ENCODE results near the gene ZNF480.
"Not testable (repeated sequence)": the region's sequence is repeated elsewhere in the genome, so short reads cannot be mapped to it uniquely, and the experiment has no call there.

ZNF480 gene

DNA sequence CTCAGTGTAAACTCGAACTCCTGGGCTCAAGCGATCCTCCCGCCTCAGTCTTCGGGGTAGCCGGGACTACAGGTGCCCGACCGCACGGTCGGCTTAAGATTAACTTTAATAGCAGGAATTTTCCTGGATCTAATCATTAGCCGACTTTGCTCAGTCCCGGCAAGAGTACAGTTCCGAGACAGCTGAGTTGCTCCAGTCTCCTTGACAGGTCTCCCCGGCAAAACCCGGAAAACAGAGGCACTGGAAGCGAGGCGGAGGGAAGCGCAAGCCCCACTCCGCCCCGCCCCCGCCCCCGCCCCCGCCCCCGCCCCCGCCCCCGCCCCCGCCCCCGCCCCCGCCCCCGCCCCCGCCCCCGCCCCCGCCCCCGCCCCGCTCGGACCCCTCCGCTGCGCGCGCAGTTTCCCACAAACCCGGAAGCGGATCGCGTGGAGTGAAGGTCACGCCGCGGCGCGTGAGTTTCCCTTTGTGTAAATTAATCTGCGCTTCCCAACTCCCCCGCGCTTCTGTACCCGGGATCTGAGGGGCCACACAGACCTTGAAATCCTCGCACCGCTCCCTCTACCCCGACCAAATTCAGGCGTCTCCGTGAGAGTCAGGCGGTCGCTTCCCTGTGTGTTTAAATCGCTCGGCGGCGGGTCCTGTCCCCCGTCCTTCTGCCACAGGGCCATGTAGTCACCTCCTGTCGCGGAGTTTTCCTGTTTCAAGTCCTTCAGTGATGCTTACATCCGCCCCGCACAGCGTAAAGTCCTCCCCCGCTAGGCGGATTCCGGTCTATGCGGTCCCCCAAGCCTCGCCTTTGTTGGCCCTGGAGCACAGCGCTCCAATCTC, at the start of gene ZNF480:
ZNF480 (plus strand) TSS at position 397 of the 828 bp plus-strand sequence. CDS start 3,244 bp downstream, outside the sequence.
- peak; percentile 68 to 77 for DNase-seq

DNA sequence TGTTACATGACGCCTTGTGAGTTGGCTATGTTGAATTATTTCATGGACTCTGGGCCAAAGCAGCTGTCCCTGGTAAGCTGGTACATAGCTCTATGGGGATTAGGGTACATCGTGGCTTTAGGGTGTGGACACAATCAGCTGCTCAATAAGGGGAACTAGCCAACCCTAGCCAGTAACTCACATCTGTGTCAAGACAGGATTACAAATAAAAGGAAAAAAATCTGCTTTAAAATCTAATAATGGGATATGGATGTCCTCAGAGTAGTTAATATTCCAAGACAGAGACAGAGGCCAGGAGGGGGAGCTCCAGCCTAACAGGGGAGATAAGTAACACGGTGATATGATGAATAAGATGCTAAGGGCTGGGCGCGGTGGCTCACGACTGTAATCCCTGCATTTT, 48.7 kb upstream of the ZNF480 start:
- peak in 1 of 2 experiments; percentile 13 for DNase-seq

GRCh38 chr19:52258426-52258825, 38.5 kb upstream of the ZNF480 start:
- no peak for DNase-seq

DNA sequence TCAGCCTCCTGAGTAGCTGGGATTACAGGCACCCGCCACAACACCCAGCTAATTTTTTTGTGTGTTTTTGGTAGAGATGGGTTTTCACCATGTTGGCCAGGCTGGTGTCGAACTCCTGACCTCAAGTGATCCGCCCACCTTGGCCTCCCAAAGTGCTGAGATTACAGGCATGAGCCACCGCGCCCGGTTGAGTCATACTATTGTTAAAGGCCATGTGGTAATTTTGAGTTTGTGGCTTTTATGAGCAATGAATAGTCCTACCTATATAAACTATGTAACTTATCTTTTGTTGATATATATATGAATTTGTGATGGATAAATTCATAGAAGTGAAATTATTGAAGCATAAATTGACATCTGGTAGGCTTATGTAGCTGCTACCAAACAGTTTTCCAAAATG, 31.4 kb upstream of the ZNF480 start:
- DNase-seq: not testable (repeated sequence)

DNA sequence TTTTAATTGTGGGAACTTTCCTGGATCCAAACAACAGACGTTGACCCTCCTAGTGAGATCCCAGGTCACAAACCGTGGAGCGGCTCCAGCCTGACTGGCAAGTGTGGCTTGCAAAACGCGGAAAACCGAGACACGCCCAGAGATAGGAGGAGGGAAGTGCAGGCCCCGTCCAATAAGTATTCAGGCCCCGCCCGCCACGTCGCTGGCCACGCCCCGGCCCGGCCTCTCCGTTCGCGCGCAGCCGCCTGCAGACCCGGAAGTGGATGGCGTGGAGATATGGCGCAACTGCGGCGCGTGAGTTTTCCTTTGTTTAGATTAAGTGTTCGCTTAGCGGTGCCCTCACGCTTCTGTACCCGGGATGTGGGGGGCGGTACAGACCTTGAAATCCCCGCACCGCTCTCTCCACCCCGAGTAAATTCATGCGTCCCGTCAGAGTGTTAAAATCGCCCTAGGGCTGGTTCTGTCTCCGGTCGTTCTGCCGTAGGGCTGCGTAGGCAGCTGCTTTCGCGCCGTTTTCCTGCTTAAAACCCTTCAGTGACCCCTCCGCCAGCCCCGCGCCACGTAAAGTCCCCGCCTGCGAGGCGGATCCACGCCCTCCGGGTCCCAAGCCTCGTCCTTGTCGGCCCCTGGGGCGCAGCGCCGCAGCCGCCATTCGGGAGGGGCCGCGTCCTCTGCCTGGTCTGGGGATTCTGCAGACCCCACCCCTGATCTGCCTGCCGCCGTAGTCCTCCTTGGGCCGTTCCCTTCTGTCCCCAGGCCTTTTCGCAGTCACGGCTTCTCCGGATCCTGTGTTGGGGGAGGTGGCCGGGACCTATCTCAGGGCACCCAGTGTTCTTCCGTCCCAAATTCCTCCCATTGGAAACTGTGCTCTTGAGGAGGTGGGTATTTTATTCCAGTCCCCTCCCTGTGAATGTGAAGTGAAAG, 27.4 kb upstream of the ZNF480 start, which contains the start of gene ZNF766:
ZNF766 (plus strand) TSS at position 250 of the 924 bp plus-strand sequence; CDS start at position 277, 27 bp downstream.
- peak; percentile 91 to 94 for DNase-seq

GRCh38 chr19:52270266-52270885, 26.6 kb upstream of the ZNF480 start:
- DNase-seq: peak in 1 of 2 experiments; percentile 12

- DNase-seq: no peak
Observed at GRCh38 chr19:52273301-52273700, 23.7 kb upstream of the ZNF480 start.

- no peak for DNase-seq
Observed at GRCh38 chr19:52274191-52274590, 22.8 kb upstream of the ZNF480 start.

- no peak for DNase-seq
Observed at GRCh38 chr19:52275988-52276387, 21.0 kb upstream of the ZNF480 start.

DNA sequence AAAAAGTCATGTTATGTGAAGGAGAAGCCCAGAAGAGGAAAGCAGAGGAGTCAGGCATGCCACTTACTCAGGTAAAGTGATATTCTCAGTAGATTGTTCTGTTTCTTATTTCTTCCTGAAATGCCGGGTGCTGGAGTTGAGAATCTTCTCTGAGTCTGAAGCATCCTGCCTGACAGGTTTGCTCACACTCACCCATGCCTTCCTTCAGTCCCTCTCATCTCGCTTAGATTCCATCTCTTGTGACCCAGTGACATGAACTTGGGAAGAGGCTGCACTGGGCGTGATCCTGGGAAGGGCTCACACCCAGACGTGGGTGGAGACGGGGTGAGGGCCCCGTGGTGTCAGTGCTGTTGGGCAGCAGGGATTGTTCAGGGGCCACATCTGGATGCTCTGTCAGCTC, 19.5 kb upstream of the ZNF480 start:
- no peak for DNase-seq

DNA sequence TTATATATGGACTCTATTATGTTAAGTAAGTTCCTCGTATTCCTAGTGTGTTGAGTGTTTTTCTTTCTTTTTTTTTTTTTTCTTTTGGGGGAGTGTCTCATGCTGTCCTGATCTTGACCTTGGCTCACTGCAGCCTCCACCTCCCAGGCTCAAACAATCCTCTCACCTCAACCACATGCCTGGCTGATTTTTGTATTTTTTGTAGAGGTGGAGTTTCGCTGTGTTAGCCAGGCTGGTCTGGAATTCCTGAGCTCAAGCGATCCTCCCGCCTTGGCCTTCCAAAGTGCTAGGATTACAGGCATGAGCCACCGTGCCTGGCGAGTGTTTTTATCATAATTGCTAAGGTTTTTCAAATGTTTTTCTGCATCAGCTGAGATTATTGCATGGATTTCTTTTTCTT, 10.7 kb upstream of the ZNF480 start:
- no peak for DNase-seq

DNA sequence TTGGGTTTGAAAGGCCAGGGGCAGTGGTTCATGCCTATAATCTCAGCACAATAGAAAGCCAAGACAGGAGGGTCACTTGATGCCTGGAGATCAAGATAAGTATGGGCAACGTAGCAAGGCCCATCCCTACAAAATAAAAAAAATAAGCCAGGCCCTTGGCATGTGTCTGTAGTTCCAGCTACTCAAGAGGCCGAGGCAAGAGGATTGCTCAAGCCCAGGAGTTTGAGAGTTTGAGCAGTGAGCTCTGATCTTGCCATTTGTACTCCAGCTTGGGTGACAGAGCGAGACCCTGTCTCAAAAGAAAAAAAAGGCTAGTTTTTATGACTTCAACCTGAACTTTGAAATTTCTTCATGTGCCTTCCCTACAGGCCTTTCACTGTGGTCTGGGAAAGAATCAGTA, 5.2 kb upstream of the ZNF480 start:
- no peak for DNase-seq

DNA sequence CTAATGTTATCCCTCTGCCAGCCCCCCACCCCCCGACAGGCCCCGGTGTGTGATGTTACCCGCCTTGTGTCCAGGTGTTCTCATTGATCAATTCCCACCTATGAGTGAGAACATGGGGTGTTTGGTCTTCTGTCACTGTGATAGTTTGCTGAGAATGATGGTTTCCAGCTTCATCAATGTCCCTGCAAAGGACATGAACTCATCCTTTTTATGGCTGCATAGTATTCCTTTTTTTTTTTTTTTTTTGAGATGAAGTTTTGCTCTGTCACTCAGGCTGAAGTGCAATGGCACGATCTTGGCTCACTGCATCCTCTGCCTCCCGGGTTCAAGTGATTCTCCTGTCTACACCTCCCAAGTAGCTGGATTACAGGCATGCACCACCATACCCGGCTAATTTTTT, 4.0 kb upstream of the ZNF480 start:
- DNase-seq: not testable (repeated sequence)

GRCh38 chr19:52296400-52296772, 583 bp upstream of the ZNF480 start:
- no peak for DNase-seq

- no peak for DNase-seq
Observed at GRCh38 chr19:52297601-52298364, 814 bp downstream of the ZNF480 start.

DNA sequence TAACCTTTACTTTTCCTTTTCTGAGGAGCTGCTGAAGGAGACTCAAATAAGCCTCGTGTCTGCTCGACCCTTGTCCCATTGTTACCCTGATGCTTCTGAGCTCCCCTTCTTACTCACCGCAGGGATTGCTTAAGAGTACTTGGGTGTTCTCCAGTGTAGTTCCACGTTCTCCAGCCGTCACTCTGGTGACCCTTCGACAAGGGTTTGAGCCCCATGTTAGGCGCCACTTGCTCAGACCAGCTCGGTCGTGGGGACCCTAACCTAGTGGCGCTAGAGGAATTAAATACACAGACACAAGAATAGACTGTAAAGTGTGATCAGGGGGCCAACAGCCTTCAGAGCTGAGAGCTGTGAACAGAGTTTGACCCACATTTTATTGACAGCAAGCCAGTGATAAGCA, 10.3 kb downstream of the ZNF480 start:
- DNase-seq: no peak

- DNase-seq: no peak
Observed at GRCh38 chr19:52322429-52322828, 25.5 kb downstream of the ZNF480 start.

DNA sequence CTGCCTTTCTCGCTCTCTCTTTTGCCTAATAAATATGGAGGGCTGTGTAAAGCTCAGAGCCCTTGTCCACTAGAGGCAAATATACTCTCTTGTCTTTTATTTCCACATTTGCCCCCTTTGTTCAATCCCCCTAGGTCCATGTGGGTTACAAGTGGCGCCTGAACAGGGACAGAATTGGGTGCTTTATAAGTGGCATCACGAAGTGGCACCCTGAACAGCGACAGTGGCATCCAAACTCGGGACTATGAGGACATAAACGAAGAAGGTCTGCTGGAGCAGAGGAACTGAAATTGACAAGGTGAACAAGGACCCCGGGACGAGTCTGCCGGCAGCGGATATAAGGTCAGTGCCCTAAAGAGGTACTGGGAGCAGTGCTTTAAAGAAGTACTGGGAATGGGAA, 34.8 kb downstream of the ZNF480 start:
- DNase-seq: no peak

- DNase-seq: no peak
Observed at GRCh38 chr19:52335768-52336116, 38.8 kb downstream of the ZNF480 start.

GRCh38 chr19:52336117-52336790, 39.3 kb downstream of the ZNF480 start, which contains the start of gene ZNF610:
ZNF610 (plus strand) TSS chr19:52336243; CDS start chr19:52349173, 12,930 bp downstream.
- DNase-seq: peak; percentile 14 to 34

DNA sequence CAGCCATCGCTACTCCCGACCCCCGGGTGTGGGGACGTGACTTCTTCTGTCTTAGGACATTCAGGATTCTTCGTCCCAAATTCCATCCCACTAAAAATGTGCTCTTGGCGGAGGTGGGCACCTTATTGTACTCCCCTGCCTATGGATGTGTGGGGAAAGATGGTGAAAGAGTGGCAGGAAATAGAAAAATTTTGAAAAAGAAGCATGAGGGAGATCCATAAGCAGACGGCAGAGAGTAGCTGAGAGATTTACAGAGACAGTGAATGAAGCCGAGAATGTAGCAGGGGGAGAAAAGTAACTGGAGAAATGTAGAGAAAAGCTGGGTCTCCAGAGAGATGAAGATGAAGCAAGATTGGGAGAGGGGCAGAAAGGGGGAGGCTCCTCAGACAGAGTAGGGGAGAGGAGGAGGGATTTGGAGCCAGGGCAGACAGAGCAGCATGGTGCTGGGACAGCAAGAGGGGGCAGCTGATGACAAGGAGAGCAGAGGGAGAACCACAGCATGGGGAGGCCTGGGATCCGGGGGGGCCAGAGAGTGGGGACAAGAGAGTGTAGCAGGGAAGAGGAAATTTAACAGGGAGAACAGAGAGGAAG, 39.9 kb downstream of the ZNF480 start:
- DNase-seq: no peak

Data from NCI-H2081 (cell line).